ENCODE results near the gene RIC1. TPM values are rescaled to one million over a fixed set of nuclear protein-coding genes. Genes with fewer than 3 reads are reported as not detected.
"Not testable (repeated sequence)": the region's sequence is repeated elsewhere in the genome, so short reads cannot be mapped to it uniquely, and the experiment has no call there.

Gene RIC1
- total RNA-seq, 3 donors from 2014 or later = 42.6 to 74.5 (median 53.1) TPM

DNA sequence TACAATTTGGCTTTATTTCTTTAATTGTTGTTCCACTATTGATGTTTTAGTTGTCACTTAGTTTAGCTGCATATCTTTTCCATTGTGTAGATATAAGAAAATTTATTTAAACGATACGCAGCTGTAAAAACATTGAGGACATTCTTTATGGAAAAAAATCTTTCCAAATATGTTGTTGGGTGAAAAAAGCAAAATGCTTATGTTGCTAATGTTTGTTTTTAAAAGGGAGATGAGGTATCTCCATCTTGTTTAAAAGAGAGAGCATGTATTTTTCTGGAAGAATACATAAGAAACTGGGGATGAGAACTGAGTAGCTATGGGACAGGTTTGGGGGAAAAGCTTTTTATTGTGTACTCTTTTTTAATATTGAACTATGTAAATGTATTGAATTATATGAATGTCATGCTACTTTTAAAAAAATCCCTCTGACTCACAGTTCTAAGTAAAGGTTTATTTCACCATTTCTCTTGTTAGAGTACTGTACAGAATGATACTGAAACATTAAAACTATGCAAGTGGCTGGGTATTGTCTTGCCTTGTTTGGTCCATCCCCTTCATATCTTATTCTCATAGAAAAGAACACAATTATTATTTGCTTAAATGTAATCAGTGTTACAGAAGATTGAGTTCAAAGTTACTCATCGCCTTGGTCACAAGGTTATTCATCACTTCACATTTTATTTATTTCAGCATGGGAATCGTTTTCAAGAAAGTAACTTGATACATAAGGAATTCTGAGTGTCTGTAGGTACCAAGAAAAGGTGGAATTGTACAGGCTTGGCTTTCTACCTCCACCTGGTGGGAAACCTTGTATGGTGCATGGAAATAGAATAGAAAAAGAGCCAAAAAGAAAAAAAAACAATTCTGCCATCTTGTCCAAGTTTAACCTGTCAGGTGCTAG, 85.8 kb downstream of the RIC1 start:
- intact Hi-C loops (cut with DNase I; ENCODE audit: low total_unique reads) = no loop called here
- H3K4me3 ChIP-seq = no peak overlapping the region

DNA sequence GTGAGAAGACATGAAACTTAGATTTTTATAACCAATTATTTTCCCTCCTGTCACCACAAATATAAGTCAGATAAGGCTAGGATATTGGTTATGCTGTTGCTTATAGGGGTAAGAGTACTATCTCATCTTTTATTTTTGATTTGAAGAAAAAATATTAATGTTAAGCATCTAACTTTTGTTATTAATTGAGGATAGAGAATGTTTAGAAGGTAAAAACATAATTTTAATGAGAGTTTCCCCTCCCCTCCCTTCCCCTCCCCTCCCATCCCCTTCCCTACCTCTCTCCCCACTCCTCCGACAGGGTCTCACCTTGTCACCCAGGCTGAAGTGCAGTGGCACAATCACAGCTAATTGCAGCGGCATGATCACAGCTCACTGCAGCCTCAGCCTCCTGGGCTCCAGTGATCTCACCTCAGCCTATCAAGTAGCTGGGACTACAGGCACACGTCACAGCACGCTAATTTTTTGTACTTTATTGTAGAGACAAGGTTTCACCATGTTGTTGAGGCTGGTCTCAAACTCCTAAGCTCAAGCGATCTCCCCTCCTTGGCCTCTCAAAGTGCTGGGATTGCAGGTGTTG, 86.7 kb downstream of the RIC1 start:
- no peak for DNase-seq (ENCODE audit: low spot score in 2 of 2)
- TF ChIP-seq, protein P1, sequence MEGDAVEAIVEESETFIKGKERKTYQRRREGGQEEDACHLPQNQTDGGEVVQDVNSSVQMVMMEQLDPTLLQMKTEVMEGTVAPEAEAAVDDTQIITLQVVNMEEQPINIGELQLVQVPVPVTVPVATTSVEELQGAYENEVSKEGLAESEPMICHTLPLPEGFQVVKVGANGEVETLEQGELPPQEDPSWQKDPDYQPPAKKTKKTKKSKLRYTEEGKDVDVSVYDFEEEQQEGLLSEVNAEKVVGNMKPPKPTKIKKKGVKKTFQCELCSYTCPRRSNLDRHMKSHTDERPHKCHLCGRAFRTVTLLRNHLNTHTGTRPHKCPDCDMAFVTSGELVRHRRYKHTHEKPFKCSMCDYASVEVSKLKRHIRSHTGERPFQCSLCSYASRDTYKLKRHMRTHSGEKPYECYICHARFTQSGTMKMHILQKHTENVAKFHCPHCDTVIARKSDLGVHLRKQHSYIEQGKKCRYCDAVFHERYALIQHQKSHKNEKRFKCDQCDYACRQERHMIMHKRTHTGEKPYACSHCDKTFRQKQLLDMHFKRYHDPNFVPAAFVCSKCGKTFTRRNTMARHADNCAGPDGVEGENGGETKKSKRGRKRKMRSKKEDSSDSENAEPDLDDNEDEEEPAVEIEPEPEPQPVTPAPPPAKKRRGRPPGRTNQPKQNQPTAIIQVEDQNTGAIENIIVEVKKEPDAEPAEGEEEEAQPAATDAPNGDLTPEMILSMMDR (IDR thresholded peaks at IDR 0.05) = no peak
- no peak for TF ChIP-seq POLR2AphosphoS5 (IDR thresholded peaks at IDR 0.05)
- no peak for TF ChIP-seq POLR2A (IDR thresholded peaks at IDR 0.05)
- Histone ChIP-seq H3K4me3 (no peak overlapping the region), H3K36me3 (no peaks in the 10 kb centered on the region), H3K9me3 (no peaks in the 10 kb centered on the region), H3K4me1 (no peaks in the 10 kb centered on the region), H3K27me3 (no peaks in the 10 kb centered on the region), H3K27ac (no peak overlapping the region)
- intact Hi-C loops (cut with DNase I; ENCODE audit: low total_unique reads) = no loop called here

More for the DNA sequence above, 85.8 kb downstream of the RIC1 start:
- no peaks in the 10 kb centered on the region for H3K36me3 ChIP-seq
- H3K4me1 ChIP-seq = no peaks in the 10 kb centered on the region
- H3K27me3 ChIP-seq = no peaks in the 10 kb centered on the region
- no peak overlapping the region for H3K27ac ChIP-seq
- H3K9me3 ChIP-seq = no peaks in the 10 kb centered on the region
- TF ChIP-seq, protein P1 (IDR thresholded peaks at IDR 0.05) = no peak
- TF ChIP-seq POLR2A (IDR thresholded peaks at IDR 0.05) = no peak
- TF ChIP-seq POLR2AphosphoS5 (IDR thresholded peaks at IDR 0.05) = no peak
- no peak for DNase-seq (ENCODE audit: low spot score in 2 of 2)

DNA sequence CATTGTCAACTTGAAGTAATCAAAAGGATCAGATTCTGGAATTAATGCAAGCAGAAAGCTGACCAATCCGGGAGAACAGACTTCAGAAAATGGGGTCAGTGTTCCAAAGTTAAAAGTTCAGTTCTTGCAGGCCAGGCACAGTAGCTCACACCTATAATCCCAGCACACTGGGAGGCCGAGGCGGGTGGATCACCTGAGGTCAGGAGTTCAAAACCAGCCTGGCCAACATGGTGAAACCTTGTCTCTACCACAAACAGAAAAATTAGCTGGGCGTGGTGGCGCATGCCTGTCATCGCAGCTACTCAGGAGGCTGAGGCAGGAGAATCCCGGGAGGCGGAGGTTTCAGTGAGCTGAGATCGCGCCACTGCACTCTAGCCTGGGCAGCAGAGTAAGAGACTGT, 88.5 kb downstream of the RIC1 start:
- H3K27me3 ChIP-seq; H3K27ac ChIP-seq; H3K36me3 ChIP-seq; H3K4me1 ChIP-seq; H3K4me3 ChIP-seq; intact Hi-C loops (cut with DNase I; ENCODE audit: low total_unique reads); DNase-seq (ENCODE audit: low spot score in 2 of 2); H3K9me3 ChIP-seq: not testable (repeated sequence)

DNA sequence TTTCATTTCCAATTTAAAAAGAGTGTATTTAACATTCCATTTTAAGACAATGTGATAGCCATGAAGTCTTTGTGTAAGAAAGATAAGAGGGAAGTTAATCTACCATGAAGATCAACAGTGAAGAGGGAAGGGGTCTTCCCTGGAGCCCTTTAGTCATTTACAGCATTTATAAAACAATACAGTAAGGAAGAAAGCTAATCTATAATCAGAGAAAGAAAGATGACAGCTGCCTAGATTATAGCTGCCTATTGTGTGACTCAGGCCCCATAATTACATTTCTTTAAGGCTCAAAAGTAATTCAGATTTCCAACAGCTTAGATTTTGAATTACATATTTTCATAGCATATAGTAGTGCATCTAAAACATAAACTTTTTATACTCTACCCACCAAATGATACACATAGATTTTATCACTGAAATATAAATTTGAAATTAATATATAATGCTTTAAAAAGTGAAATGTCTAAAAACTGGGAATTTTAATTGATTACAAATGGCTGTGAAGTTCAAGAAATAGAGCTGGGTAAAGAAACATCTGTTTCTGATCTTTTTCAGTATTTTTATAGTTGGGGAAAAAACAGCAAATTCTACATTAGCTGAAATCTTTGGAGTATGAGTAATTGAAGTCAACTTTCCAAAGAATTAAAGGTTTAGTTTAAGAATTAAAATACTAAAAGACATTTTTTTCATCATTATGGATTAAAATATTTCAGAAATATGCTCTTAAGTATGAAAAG, 89.6 kb downstream of the RIC1 start:
- H3K36me3 ChIP-seq = no peaks in the 10 kb centered on the region
- no peaks in the 10 kb centered on the region for H3K9me3 ChIP-seq
- H3K4me1 ChIP-seq = no peaks in the 10 kb centered on the region
- no peak overlapping the region for H3K27ac ChIP-seq
- TF ChIP-seq, protein P1 (IDR thresholded peaks at IDR 0.05) = no peak
- TF ChIP-seq POLR2AphosphoS5 (IDR thresholded peaks at IDR 0.05) = no peak
- no peak for TF ChIP-seq POLR2A (IDR thresholded peaks at IDR 0.05)
- no peaks in the 10 kb centered on the region for H3K27me3 ChIP-seq
- no peak overlapping the region for H3K4me3 ChIP-seq
- intact Hi-C loops (cut with DNase I; ENCODE audit: low total_unique reads) = no loop called here
- no peak for DNase-seq (ENCODE audit: low spot score in 2 of 2)

DNA sequence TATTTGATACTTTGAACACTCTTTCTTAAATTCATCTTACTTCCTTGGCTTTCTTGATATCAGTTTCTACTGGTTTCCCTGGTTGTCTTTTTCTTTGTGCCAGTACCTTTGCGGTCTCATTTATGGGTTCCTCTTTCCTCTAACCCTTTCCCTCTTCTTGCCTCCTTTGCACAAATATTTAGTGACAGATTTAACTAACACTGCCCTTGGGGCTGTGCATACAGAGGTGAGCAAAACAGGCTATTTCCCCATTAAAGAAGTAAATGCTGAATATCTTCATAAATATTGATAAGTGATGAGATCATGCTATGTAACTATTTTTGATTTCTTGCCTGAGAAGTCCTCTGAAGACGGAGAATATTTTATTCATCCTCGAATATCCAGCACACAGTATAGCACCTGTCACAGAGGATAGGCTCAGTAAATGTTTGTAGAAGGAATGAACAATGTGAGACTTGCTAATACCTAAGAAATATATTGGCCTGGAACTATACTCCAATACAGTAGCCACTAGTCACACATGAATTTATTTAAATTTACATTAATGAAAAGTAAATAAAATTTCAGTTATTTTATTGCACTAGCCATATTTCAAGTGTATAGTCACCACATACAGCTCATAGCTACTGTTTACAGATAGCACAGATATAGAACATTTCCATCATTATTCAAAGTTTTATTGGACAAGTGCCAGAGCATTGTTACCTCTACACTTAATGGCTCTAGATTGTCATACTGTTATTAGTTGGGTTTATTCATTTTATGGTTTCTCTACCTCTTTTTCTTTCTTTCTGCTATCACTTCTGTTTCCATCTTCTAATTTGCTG, 90.4 kb downstream of the RIC1 start:
- intact Hi-C loops (cut with DNase I; ENCODE audit: low total_unique reads) = no loop called here
- H3K27me3 ChIP-seq = no peaks in the 10 kb centered on the region
- H3K9me3 ChIP-seq = no peaks in the 10 kb centered on the region
- no peaks in the 10 kb centered on the region for H3K36me3 ChIP-seq
- H3K4me3 ChIP-seq = no peak overlapping the region
- TF ChIP-seq POLR2AphosphoS5 (IDR thresholded peaks at IDR 0.05) = no peak
- TF ChIP-seq, protein P1 (IDR thresholded peaks at IDR 0.05) = no peak
- no peak for TF ChIP-seq POLR2A (IDR thresholded peaks at IDR 0.05)
- H3K4me1 ChIP-seq = no peaks in the 10 kb centered on the region
- H3K27ac ChIP-seq = no peak overlapping the region
- no peak for DNase-seq (ENCODE audit: low spot score in 2 of 2)

Data from breast epithelium (tissue), 4 donors.